HG03039 (cell line): ENCODE measurements around the gene CDH26.

Experiments used
- ATAC-seq: cut with Tn5 transposase; IDR thresholded peaks from one replicate; pipeline ENCODE4 v1.9.1; 2021; ENCODE audit warnings: mild to moderate bottlenecking, moderate library complexity; ENCODE audit not compliant: unreplicated experiment

CDH26 gene

DNA sequence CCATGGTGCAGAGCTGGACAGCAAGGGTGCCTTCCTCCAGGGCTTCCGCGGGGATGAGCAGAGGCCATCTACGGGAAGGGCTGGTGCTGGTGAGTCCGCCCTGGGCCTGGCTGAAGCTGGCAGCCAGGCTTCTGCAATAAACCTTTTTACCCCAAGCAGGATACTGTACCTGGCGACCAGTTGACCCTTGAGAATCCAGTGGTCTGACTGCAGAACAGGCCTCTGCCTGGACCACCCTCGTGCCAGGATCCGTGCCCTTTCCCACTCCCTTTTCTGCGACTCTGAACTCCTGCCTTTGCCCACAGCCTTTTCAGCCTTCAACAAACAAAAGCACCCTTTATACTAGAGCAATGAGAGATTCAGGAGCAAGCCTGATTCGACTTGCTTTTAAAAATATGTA lies 18.9 kb downstream of the CDH26 start:
- no peak for ATAC-seq

DNA sequence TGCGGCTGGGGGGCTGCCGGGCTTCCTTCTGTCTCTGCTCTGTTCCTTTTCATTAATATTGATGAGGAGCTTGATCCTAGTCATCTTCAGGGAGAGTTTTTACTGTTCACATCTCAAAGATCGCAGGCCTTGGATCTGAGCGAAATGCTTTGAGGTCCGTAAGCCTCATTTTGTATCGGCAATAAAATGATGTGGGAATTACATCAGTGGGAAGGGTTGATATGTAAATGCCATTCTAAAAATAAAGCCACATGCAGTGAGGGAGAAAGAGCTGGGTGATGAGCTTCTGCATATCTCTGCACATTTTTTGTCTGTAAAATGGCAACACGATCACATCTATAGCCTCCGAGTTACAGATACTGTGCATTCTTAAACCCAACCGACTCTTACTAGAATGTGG lies 24.9 kb downstream of the CDH26 start:
- ATAC-seq, result no peak

- no peak for ATAC-seq
These were observed 26.3 kb downstream of the CDH26 start for GRCh38 chr20:59984541-59984940.

DNA sequence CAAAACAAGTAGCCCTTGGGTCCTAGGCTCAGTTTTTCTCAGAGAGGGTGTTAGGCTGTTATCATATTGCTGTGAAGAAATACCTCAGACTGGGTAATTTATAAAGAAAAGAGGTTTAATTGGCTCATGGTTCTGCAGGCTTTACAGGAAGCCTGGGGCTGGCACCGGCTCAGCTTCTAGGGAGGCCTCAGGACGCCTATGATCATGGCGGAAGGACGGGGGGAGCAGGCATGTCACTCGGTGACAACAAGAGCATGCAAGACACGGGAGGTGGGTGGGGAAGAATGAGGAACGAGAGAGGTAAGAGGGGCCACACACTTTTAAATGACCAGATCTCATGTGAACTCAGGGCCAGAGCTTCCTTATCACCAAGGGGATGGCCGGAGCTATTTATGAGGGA lies 26.9 kb downstream of the CDH26 start:
- ATAC-seq, result no peak

GRCh38 chr20:59985864-59986263 lies 27.6 kb downstream of the CDH26 start:
- ATAC-seq, result no peak

DNA sequence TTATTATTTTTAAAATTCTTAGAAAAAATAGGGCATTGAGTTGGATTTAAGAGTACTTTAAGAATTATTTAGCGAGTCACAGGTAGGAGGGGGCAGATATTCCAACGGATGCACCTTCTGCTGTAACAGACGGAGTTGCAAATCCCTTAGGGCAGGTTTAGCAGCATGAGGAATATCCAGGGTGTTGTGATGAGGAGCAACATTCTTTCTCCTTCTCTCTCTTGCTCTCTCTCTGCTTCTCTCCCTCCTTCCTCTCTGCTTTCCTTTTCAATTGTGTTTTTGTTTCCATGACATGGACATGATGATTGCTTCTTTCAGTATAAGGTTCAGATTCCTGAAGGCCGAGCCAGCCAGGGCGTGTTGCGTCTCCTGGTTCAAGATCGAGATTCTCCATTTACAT lies 28.9 kb downstream of the CDH26 start:
- ATAC-seq, result no peak

- ATAC-seq, result no peak
These were observed 29.9 kb downstream of the CDH26 start for GRCh38 chr20:59988141-59988540.

GRCh38 chr20:59992526-59993084 lies 34.4 kb downstream of the CDH26 start:
- ATAC-seq, result no peak

DNA sequence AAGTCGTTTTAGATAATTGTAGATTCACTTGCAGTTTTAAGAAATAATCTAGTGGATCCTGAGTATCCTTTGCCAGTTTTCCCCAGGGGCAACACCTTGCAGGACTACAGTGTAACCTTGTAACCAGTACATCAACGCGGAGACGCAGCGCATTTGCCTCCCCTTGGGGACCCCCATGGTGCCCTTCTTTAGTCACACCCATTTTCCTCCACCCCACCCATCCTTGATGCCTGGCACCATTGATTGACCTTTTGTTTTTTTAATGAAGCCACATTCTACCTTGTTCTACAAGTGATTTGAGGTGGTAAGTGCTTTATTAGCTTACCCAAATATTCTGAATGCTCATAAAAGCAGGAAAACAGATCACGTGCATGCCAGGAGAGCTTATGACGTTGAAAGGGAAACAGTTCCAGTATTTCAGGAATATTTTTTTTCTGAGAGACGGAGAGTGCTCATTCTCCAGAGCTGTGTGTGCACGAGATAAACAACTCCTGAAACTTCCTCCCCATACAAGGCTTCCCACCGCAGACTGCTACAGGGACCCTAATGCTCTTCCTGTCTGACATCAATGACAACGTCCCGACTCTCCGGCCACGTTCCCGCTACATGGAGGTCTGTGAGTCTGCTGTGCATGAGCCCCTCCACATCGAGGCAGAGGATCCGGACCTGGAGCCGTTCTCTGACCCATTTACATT lies 35.7 kb downstream of the CDH26 start:
- no peak for ATAC-seq

GRCh38 chr20:59994697-59995122 lies 36.5 kb downstream of the CDH26 start:
- no peak for ATAC-seq

DNA sequence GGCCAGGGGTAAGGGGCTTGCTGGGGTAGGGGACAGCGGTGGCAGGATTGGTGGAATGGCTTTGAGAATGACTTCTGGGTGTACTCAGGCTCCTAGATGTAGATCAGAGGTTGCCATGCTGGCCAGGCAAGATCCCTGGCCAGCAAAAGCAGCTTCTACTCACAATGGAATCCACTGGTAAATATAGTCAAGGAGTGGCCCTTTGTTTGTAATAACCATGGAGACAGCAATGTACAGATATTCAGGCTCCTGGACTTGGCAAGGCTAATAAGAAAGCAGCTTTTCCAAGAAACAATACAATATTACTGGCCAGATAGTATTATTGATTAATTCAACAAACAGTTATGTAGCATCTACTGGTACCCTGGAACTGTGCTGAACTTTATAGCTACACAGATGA lies 37.9 kb downstream of the CDH26 start:
- ATAC-seq, result no peak

DNA sequence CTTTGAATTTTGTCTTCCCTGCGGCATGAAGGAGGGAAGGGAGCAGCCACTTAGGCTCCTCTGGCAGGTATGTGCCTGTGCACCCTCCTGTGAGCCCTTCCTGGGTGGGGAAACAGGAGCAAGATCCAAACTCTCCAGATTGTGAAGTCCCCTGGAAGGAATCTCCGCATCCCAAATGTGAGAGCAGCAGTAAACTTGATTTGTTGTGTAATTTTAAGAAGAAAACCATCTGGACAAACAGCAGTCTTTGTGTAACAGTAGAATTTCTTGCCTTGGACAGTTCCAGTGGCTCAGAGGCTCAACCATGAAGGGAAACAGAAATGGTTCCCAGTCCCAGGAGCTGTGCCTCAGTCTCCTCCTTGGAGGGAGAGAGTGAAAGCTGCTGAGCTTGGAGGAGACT lies 39.7 kb downstream of the CDH26 start:
- no peak for ATAC-seq

DNA sequence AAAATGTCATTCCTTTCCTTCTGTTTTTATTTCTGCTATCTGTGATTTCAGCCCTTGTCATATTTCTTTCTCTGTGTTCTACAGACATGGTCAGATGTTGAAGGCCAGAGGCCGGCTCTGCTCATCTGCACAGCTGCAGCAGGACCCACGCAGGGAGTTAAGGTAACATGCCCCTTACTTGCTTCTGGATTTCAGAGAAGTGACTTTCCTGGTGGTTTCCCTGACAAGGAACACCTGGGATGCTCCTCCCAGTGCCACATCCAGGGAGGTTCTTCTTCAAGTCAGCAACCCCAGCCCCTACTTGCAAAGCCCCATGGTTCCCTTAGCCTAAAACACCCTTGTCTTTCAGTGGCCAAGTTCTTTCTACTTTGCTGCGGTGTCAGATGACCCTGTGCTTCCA lies 41.3 kb downstream of the CDH26 start:
- ATAC-seq, result no peak

- no peak for ATAC-seq
These were observed 42.2 kb downstream of the CDH26 start for GRCh38 chr20:60000271-60001042.

- ATAC-seq, result no peak
These were observed 42.9 kb downstream of the CDH26 start for GRCh38 chr20:60001108-60001507.

DNA sequence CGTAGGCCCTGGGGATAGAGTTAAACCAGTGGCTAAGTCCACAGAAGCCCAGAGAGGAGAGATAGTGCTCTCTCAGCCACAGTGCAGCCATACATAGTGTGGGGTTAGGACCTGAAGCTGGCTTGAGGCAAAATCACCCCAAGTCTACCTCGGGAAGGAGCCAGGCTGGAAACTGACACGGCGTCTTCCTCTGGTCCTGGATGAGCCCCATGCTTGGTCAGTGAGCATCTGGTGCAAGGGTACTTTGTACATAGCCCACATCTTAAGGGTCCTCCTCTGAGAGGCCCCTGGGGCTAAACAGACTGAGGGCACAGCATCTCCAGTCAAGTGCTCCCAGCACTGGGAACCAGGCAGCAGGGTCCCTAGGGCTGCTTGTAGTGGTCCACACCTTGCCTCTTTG lies 45.6 kb downstream of the CDH26 start:
- no peak for ATAC-seq

- no peak for ATAC-seq
These were observed 48.0 kb downstream of the CDH26 start for GRCh38 chr20:60006261-60006660.

DNA sequence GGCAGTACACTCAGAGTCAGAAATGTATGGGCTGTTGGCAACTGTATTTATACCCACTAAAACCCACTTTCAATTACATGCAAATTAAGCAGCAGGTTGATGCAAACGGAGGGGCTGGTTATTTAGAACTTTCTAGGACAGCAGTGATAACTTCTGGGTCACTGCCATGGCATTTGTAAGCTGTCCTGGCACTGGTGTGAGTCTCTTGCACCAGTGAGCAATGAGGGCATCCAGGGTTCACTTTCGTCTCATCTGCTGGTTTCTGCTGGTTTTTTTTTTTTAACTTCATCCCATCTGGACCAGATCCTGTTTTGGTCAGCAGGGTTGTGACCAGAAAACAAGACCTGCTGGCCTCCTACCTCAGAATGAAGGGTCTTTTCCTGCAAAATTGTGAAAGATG lies 49.2 kb downstream of the CDH26 start:
- no peak for ATAC-seq

GRCh38 chr20:60008130-60008808 lies 50.0 kb downstream of the CDH26 start:
- no peak for ATAC-seq

DNA sequence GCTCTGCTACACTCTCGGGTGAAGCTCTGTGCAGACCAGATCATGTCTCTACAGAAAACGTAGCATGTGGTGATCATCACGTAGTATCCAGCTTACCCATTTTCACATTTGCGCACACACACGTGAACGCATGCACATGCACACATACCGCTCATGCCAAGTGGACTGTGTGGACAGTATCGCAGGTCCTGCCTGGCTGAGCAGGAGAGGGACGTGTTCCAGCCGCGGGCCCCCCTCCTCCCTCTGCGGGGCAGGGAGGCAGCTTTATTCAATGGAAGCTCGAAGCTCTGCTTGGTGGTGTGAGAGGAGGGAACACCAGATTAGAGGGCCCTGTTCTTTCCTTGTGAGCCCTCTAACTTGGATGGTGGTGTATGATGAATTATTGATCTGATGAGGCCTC lies 51.1 kb downstream of the CDH26 start:
- no peak for ATAC-seq

GRCh38 chr20:60009826-60010616 lies 51.8 kb downstream of the CDH26 start:
- no peak for ATAC-seq
